SW480 (cell line): Measurements from ENCODE around the gene PEAK1.
"Not testable (repeated sequence)": the region's sequence is repeated elsewhere in the genome, so short reads cannot be mapped to it uniquely, and the experiment has no call there.

Experiments
- DNase-seq: peaks from one replicate; pipeline ENCODE4 v3.0.0-alpha.2; 2016; ENCODE audit warnings: low spot score

PEAK1 gene

DNA sequence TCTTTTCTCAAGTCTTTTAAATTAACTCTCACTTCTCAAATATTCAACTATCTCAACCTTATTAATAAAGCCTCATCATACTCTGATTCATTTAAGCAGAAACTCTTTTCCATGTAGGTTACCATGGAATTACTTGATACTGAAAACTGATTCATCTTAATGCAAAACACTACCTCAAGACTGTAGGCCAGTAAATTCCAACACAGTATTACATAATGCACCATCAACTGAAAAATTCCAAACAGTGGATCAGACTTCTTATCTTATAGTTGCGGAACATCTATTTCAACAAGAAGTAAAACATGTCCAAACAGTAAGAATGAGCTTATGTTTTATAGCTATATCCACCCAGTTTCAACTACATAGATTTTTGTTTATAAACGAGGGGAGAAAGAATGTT is 124.5 kb downstream of the PEAK1 start:
- no peak for DNase-seq

DNA sequence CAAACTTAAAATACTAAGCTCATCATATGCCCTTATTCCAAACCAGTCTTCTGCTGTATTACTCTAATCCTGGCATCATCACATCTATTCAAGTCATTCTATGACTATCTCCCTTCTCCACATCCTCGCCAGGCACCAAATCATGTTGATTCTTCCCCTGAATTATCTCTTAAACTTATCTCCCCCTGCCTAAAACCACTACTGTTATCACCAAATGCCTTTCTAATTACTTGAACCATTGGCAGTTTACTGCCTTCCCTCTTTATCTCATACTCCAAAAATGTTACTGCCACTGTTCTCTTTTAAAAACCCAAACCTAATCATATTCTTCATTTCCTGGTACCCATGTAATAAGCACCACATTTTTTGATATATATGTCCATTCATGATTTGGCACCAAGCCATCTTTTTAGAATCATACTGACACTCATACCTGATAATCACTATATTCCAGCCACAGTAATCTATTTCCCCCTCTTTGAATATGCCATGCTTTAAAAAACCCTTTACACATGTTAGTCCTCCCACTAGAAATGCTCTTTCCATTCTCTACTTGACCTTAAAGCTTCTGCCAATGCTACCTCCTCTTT is 126.8 kb downstream of the PEAK1 start:
- DNase-seq, result no peak

DNA sequence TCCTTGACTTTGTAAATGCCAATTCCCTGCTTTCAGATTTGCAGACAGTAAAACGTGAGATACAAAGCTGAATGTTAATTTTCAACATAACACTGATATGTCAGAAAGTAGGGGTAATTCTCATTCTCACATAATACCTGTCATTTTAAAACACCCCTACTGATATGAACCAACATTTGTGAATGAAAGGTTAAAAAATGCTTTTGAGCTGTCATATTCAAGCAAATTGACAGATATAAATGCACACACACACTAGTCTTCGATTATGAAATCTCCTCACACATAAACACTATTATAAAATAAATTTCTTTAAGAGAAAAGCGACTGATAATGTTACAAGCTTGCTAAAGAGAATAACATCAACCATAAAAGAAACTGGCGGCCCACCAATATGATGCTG is 128.8 kb downstream of the PEAK1 start:
- no peak for DNase-seq

DNA sequence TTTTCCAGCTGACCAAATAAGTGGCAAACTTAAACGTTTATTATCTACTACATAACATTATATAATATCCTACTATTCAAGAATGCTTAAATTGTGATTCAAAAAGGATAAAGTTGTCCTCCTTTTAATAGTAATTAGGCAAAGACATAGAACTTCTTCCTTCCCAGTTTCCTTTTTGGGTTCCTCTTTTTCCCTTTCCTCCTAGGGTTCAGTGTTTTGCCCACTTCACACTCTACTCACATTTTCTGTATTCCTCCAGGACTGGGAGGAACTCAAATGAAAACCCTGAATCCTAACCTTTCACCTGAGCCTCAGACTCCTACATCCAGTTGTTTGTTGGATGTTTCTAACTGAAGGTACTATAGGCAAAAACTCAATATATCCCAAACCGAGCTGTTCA is 132.5 kb downstream of the PEAK1 start:
- no peak for DNase-seq

DNA sequence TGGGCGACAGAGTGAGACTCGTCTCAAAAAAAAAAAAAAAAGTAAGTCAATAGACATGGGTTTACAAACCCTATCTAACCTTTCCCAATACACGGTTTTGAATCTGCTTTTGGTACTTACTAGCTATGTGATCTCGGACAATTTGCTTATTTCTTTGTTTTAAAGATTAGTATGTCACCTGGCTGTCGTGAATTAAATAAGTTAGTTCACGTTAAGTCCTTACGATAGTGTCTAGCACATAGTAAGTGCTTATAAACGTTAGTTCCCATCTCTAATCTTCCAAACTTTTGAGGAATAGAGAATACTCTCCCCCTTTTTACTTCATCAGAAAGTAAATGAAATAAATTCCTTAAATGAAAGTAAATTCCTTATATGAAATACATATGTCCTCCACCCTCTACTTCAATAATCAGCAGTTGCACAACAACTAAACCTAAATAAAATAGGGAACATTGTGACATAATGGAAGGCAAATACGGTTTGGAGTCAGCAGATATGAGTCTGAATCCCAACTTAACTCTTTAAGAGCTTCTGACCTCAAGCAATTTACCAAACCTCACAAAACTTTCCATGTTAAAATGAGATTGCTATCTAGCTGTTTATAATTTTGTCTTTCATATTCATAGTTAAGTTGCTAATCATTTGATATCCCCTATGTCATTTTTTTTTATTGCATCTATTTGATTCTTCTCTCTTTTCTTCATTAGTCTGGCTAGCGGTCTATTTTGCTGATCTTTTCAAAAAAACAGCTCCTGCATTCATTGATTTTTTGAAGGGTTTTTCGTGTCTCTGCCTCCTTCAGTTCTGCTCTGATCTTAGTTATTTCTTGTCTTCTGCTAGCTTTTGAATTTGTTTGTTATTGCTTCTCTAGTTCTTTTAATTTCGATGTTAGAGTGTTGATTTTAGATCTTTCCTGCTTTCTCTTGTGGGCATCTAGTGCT is 134.6 kb downstream of the PEAK1 start:
- DNase-seq, result no peak

DNA sequence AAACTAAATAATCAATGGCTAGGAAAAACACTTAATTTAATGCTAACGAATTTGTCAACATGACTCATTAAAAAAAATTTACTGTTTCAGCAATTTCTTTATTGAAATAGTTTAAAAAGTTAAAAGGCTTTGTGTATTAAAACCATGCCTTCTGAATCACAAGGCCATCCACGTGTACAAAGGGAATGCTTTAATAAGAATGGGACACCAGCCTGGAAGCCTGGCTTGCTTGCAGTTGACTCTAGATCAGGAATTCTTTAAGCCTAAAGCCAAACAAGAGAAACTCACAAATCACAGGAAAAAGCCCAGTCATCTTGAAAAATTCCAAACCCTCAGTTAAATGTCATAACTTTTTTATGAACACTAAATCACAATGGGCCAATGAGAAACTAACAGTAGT is 137.6 kb downstream of the PEAK1 start:
- DNase-seq, result no peak

DNA sequence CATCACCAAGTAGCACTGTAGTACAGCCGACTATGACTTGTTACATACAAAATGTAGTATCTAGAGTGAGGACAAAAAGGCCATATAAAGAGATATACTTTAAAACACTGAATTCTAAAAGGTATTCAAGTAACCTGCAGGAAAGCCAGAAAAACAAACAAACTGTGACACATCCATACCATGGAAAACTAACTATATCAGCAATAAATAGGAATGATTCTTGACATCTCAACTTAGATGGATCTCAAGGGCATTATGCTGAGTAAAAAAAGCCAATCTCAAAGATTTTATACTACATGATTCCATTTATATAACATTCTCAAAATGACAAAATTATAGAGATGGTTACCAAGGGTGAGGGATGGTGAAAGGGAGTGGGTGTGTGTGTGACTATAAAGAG is 143.0 kb downstream of the PEAK1 start:
- DNase-seq, result no peak

DNA sequence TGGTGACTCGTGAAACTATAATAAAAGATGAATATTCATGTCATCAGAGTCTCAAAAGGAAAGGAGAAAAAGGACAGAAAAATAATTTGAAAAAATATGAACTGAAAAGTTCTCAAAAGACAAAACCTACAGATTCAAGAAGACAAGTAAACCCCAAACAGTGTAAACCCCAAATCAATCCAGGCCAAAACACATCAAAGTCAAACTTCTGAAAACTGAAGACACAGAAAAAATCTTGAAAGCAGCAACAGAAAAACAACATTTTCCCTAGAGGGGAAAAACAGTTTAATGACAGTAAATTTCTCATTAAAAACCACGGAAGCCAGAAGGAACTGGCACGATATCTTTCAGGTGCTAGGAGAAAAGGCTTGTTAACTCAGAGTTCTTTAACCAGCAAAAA is 143.8 kb downstream of the PEAK1 start:
- DNase-seq, result no peak

DNA sequence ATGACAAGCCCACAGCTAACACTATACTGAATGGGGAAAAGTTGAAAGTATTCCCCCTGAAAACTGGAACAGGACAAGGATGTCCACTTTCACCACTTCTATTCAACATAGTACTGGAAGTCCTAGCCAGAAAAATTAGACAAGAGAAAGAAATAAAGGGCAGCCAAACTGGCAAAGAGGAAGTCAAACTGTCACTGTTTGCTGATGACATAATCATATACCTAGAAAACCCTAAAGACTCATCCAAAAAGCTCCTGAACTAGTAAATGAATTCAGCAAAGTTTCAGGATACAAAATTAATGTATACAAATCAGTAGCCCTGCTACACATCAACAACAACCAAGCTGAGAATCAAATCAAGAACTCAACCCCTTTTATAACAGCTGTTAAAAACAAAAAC is 146.8 kb downstream of the PEAK1 start:
- DNase-seq, result not testable (repeated sequence)

DNA sequence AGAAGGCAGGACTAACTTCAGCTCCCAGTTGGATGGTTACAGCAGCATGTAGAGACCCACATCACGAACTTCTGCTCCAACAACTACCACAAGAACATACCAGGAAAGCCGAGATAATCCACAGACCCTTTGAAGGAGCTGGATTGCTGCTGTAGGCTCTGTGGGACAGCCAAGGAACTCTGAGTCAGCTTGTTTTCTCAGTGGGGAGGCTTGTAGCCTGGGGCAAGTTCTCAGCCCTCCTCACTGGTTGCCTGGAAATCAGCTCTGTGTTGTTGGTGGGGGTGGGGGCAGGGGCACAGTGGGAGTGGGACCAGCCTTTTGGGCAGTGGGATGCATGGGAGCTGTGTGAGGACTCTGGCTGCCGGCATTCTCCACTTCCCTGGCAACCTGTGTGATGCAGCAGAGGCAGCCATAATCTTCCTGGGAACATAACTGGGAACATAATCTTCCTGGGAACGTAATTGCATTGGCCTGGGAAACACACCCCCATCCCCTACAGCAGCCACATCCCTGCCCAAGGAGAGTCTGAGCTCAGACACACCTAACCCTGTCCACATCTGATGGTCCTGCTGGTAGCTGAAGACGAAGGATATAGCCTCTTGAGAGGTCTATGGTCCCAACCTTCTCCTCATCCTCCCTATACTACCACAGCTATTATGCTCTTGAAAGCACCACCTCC is 153.1 kb downstream of the PEAK1 start:
- DNase-seq, result no peak

DNA sequence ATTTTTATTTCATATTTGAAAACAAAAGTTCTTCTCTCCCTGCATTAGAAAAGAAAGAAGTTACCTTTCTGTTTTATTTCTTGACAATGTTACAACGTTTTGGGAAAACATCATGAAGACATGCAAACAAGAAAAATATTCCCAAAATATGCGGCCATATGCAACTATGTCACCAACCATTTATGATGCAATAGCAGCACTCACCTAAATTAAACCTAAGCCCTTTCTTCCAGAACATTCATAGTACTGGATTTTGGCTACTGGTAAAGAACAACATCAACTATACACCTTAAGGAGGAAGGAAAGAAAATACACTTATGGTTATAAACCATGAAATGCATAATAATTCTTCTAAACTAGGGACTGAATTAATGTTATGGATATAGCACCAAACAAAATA is 164.5 kb downstream of the PEAK1 start:
- DNase-seq, result no peak

DNA sequence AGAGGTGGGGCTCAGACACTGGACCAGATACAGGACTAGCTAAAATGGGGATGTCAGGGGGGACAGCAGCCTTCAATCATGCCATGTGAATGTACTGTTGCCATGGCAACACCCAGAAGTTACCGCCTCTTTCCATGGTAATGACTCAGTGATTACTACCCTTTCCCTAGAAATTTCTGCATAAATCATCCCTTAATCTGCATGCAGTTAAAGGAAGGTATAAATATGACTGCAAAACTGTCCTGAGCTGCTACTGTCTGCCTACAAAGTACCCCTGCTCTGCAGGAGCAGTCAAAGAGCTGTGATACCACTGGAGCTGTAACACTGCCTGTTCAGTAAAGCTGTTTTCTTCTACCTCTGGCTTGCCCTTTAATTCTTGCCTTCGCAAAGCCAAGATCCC is 168.2 kb downstream of the PEAK1 start:
- DNase-seq, result no peak

DNA sequence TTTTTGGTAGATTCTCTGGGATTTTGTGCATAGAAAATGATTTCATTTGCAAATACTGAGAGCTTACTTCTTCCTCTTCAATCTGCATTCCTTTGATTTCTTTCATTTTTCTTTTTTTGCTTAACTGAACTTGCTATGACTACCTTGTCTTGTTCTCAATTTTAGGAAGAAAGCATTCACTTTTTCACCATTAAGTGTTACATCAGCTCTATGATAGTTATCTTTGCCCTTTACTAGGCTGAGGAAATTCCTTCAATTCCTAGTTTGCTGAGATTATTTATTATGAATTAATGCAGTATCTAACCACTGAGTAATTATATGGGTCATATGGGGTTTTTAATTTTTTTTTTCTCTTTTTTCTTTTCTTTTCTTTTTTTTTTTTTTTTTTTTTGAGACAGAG is 172.8 kb downstream of the PEAK1 start:
- no peak for DNase-seq

DNA sequence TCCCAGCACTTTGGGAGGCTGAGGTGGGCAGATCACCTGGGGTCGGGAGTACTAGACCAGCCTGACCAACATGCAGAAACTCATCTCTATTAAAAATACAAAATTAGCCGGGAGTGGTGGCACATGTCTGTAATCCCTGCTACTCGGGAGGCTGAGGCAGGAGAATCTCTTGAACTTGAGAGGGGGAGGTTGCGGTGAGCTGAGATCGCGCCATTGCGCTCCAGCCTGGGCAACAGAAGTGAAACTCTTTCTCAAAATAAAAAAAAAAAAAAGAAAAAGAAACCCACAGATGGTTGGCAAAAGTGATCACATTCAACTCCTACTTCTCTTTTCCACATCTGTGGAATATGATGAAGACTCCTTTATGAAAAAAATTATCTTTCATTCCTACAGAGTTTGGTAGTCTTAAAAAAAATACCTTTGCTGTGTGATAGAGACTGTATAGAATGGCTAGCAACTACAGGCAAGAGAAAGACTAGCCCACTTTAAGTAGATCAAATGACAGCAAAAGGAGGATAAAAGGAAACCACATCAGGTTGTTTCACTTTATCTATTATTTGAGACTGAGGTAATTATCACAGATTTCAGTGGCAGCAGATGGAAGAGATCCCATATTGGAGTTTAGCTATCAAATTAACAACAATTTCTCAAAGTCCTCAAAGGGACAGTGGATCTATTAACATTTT is 176.0 kb downstream of the PEAK1 start:
- no peak for DNase-seq

DNA sequence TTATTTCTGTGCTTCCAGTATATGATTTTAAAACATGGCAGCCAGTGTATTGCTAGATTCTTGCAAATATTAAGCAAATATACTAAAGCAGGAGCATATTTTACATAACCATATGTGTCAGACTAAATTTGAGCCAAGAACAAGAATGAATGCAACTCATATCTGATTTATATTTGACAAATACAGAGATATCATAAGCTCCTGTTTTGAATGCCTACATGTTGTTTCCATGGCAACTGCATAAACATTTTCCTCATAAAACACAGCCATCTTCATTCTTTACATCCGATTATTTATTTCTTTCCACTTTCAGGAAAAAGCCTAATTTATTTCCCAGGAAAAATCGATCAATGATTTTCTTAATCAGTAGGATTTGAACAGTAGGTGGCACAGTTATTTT is 176.8 kb downstream of the PEAK1 start:
- no peak for DNase-seq

DNA sequence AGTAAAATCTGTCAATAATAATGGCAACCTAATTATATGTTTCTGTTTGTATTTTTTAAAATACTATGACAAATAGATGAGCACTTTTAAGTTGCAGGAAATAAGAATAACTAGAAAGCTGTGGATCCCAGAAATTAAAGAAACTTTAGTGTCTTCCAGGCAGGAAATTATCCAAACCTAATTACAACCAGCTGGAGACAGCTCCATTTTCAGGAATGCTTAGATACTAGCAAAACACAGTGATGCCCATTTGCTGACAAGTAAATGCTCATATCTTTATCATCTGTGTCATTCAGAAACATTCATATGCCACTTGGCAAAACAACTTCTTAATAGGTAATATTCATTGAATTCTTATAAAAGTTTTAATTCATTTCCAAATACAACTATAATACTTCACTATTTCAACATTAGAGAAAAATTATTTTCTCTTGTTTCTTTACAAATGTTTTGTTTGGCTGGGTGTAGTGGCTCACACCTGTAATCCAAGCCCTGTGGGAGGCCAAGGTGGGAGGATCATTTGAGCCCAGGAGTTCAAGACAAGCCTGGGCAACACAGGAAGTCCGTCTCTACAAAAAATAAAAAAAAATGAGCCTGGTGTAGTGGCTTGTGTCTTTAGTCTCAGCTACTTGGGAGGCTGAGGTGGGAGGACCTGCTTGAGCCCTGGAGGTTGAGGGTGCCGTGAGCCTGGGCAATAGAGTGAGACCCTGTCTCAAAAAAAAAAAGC is 179.9 kb downstream of the PEAK1 start:
- no peak for DNase-seq

DNA sequence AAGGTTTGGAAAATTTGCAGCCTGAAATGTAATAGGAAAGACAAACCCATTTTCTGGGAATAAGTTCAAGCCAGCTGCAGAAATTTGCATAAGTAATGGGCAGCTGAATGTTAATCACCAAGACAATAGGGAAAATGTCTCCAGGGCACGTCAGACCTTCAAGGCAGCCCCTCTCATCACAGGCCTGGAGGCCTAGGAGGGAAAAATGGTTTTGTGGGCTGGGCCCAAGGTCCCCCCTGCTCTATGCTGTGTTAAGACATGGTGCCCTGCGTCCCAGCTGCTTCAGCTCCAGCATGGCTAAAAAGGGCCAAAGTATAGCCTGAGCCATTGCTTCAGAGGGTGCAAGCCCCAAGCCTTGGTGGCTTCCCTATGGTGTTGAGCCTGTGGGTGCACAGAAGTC is 184.3 kb downstream of the PEAK1 start:
- no peak for DNase-seq

DNA sequence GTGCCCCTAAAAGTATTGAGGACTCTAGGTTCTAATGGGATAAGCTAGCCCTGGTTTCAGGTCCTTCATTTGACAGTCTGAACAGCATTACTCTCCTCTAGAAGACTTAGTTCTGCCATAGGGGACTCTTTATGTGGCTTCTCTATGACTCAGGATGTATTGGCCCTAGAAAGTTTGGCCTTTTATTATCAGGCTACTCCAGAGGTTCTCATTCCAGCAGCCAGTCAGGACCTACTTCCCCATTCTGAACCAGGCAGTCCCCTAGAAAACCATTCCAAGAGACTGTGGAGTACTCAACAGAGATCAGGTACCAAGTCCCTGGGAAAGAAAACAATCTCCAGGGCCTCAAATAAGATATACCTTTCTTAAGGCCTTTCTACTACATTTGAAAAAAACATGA is 191.1 kb downstream of the PEAK1 start:
- DNase-seq, result no peak

DNA sequence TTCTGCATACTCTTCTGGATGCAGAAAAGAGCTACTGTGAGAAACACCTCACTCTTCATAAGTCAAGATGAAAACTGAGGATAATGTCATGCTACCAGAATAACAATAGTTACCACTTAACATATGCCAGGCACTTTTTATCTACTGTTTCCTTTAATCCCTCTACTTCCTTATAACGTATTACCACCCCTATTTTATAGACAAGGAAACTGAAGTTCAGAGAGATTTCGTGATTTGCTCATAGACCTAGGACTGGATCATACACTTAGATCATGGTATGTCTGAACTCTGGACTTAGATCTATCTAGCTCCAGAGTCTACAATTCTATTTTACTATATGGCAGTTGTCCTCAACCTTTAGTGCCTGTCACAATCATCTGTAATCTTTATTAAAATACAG is 193.3 kb downstream of the PEAK1 start:
- no peak for DNase-seq

DNA sequence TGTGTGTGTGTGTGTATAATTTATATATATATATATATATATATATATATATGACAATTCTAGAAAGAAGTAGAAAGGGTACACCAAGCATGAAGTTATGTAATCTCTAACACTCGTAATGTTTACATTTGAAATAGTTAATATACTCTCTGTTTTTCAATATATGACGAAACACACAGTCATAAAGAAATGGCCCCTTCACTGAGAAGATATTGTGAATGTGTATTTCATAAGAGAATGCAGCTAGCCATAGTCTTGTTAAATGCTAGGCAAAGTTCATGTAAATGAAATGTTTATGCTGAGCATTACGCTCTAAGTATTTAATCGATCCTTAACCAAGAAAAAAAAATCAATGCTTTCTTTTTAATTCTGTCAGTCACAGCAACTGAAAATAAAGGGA is 194.3 kb downstream of the PEAK1 start:
- DNase-seq, result no peak

DNA sequence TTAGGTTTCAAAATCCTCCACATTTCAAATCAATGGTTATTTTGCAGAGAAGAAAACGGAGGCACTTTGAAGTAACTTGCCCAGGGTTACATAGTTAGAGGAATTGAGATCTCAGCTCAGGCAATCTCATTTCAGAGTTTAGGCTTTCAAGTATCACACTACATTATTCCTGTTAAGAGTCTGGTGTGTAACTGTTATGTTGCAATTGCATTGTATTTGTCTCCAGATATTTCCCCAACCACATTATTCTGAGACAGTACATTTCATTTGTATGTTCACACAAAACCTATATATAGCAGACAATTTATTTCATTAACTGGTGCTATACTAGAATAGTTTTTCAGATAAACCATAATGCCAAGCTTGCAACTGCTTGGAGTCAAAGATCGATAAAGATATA is 194.8 kb downstream of the PEAK1 start:
- no peak for DNase-seq

DNA sequence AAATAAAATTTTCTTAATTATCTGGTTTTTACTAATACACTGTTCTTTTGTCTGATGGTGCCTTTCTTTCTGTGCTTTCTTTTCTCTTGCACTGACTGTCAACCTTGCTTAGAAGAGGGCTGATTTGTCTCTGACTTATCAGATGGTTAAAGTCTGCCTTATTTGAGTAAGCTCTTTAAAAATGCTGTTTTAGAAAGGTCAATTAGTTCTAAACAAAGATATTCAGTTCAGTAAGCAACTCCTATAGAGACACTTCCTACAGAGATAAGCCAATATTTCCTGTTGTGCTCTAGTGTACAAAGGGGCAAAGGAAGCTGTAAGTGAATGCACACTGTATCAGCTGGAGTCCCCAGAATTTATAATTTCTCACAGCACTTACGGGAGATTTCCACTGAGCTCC is 195.6 kb downstream of the PEAK1 start:
- no peak for DNase-seq
